HG03457 (cell line): ENCODE results near the gene ZNF784.

Experiments
- ATAC-seq: cut with Tn5 transposase; IDR thresholded peaks from one replicate; pipeline ENCODE4 v1.9.1; 2021; ENCODE audit warnings: moderate number of reproducible peaks; ENCODE audit not compliant: unreplicated experiment

The ZNF784 gene

GRCh38 chr19:55624109-55625003 lies at the start of gene ZNF784:
Gene ZNF784 (minus strand): TSS chr19:55624566. CDS start chr19:55624561, 5 bp downstream.
- no peak for ATAC-seq

- ATAC-seq, result no peak
Observed at GRCh38 chr19:55673889-55674288, 49.5 kb upstream of the ZNF784 start.

- ATAC-seq, result no peak
Observed at GRCh38 chr19:55673465-55673864, 49.1 kb upstream of the ZNF784 start.

GRCh38 chr19:55672418-55672817 lies 48.1 kb upstream of the ZNF784 start:
- no peak for ATAC-seq

GRCh38 chr19:55671054-55671378 lies 46.6 kb upstream of the ZNF784 start:
- ATAC-seq, result no peak

GRCh38 chr19:55670280-55671053 lies 46.1 kb upstream of the ZNF784 start:
- no peak for ATAC-seq

GRCh38 chr19:55669418-55670279 lies 45.3 kb upstream of the ZNF784 start:
- no peak for ATAC-seq

GRCh38 chr19:55668603-55669348 lies 44.4 kb upstream of the ZNF784 start:
- no peak for ATAC-seq

GRCh38 chr19:55667958-55668357 lies 43.6 kb upstream of the ZNF784 start:
- ATAC-seq, result no peak

- ATAC-seq, result no peak
Observed at GRCh38 chr19:55667511-55667910, 43.1 kb upstream of the ZNF784 start.

GRCh38 chr19:55667006-55667381 lies 42.6 kb upstream of the ZNF784 start:
- ATAC-seq, result no peak

- no peak for ATAC-seq
Observed at GRCh38 chr19:55666343-55667005, 42.1 kb upstream of the ZNF784 start.

GRCh38 chr19:55663846-55664536 lies 39.6 kb upstream of the ZNF784 start:
- ATAC-seq, result no peak

GRCh38 chr19:55661826-55662225 lies 37.5 kb upstream of the ZNF784 start:
- no peak for ATAC-seq

GRCh38 chr19:55660991-55661390 lies 36.6 kb upstream of the ZNF784 start:
- no peak for ATAC-seq

GRCh38 chr19:55660404-55660803 lies 36.0 kb upstream of the ZNF784 start:
- ATAC-seq, result no peak

GRCh38 chr19:55659822-55660221 lies 35.5 kb upstream of the ZNF784 start:
- ATAC-seq, result no peak

- ATAC-seq, result no peak
Observed at GRCh38 chr19:55658846-55659459, 34.6 kb upstream of the ZNF784 start.
